C4-2B (cell line): Measurements from ENCODE around the gene HOXC10.

Source experiments
- H3K27ac ChIP-seq: fragments of 450-650 bp; 2 replicates; pipeline ENCODE4 v1.5.1; 2017
- CTCF ChIP-seq: fragments of 450-650 bp; conservative IDR thresholded peaks from 2 replicates; pipeline ENCODE4 v1.5.1; 2017; ENCODE audit warnings: mild to moderate bottlenecking
- ZFX ChIP-seq: fragments of 450-650 bp; IDR thresholded peaks from 2 replicates; pipeline ENCODE4 v1.6.1; 2017

Gene HOXC10

GRCh38 chr12:53967421-53967925, 17.5 kb upstream of the HOXC10 start:
- H3K27ac ChIP-seq, result no peak overlapping the region
- TF ChIP-seq ZFX (no peak), CTCF (no peak)

- H3K27ac ChIP-seq, result no peak overlapping the region
- TF ChIP-seq CTCF (no peak), ZFX (no peak)
Measured at GRCh38 chr12:53968214-53969127, 16.5 kb upstream of the HOXC10 start.

GRCh38 chr12:53969588-53970259, 15.2 kb upstream of the HOXC10 start:
- no peak for TF ChIP-seq CTCF
- no peak for TF ChIP-seq ZFX

GRCh38 chr12:53970451-53970850, 14.5 kb upstream of the HOXC10 start:
- TF ChIP-seq ZFX (no peak), CTCF (no peak)
- no peak overlapping the region for H3K27ac ChIP-seq

More at GRCh38 chr12:53969588-53970259, 15.2 kb upstream of the HOXC10 start:
- H3K27ac ChIP-seq, result no peak overlapping the region; the same call in 1 of the 2 replicates

GRCh38 chr12:53971129-53971528, 13.8 kb upstream of the HOXC10 start:
- no peak overlapping the region for H3K27ac ChIP-seq
- TF ChIP-seq CTCF, result no peak
- no peak for TF ChIP-seq ZFX

GRCh38 chr12:53971686-53972085, 13.3 kb upstream of the HOXC10 start:
- TF ChIP-seq CTCF (no peak), ZFX (no peak)
- no peak overlapping the region for H3K27ac ChIP-seq
